Gastrocnemius medialis (tissue), 4 donors: ENCODE measurements around the gene GAB2.

ENCODE experiments used
- CTCF ChIP-seq, 5 experiments: fragments of 450-650 bp in 3 of 5; fragments of 200-600 bp in 2 of 5; sonication (generic) in 2 of 5; IDR thresholded peaks in 4 of 5; conservative IDR thresholded peaks in 1 of 5; 1 replicate in 4 of 5; 2 replicates in 1 of 5; pipeline ENCODE4 v1.5.1; 2016 to 2019; ENCODE audit warnings: antibody characterized with exemption in 5 of 5, mild to moderate bottlenecking in 3 of 5, moderate library complexity in 3 of 5
- POLR2A ChIP-seq, 2 donors: fragments of 450-650 bp; IDR thresholded peaks; one replicate each; pipeline ENCODE4 v1.6.1; 2017; ENCODE audit warnings: antibody characterized with exemption in 2 of 2, mild to moderate bottlenecking in 2 of 2, moderate library complexity in 2 of 2

- TF ChIP-seq CTCF (IDR thresholded peaks at IDR 0.05 in 4 of 5, conservative IDR thresholded peaks at IDR 0.05 in 1 of 5) (peak in 3 of 5 experiments; percentile 19 to 49 (median 28)), POLR2A (IDR thresholded peaks at IDR 0.05) (no peak)
These were observed 14.5 kb upstream of the GAB2 start for GRCh38 chr11:78432058-78432515.
